ENCODE data around the gene LHFPL3. TPM values are rescaled to one million over a fixed set of nuclear protein-coding genes. Genes with fewer than 3 reads are reported as not detected.

The LHFPL3 gene
- polyA plus RNA-seq, 1 of the 3 experiments (the other 2 are of a cell fraction) = not detected

GRCh38 chr7:104367926-104368325 lies 39.5 kb downstream of the LHFPL3 start:
- H3F3A ChIP-seq (replicated peaks; ENCODE audit: insufficient read depth) = no peaks in the 10 kb centered on the region
- no peaks in the 10 kb centered on the region for H3K9me2 ChIP-seq
- no peaks in the 10 kb centered on the region for H3K79me2 ChIP-seq (ENCODE audit: insufficient read depth)
- CTCF ChIA-PET = interaction anchor here (0.8 to 1.0 kb wide), 2 partner anchors 15 to 481 kb away, joined by 3 read pairs; no protein-coding TSS in a partner anchor
- H2AFZ ChIP-seq (ENCODE audit: low read depth) = no peak overlapping the region
- H3K4me3 ChIP-seq (ENCODE audit: low read depth in 2 of 2, low read length in 1 of 2) = no peak overlapping the region
- POLR2A ChIA-PET = no interaction called here
- no peaks in the 10 kb centered on the region for H3K36me3 ChIP-seq (replicated peaks in 1 of 2; ENCODE audit: control insufficient read depth in 1 of 2, insufficient read depth in 2 of 2, low read length in 1 of 2)
- no peak overlapping the region for H3K4me2 ChIP-seq
- H3K27ac ChIP-seq (ENCODE audit: low read depth in 2 of 2, low read length in 1 of 2) = no peak overlapping the region
- no peaks in the 10 kb centered on the region for H3K9me3 ChIP-seq
- no peak for DNase-seq
- H4K20me1 ChIP-seq (ENCODE audit: insufficient read depth) = no peaks in the 10 kb centered on the region
- TF ChIP-seq NRF1 (IDR thresholded peaks at IDR 0.05; ENCODE audit: low read depth, low read length) (no peak), FOSL2 (IDR thresholded peaks at IDR 0.05; ENCODE audit: borderline replicate concordance, low read depth) (no peak), POLR2AphosphoS5 (IDR thresholded peaks at IDR 0.05; ENCODE audit: low read depth, low read length) (no peak), FOXM1 (IDR thresholded peaks at IDR 0.05; ENCODE audit: low read depth) (no peak), RCOR1 (IDR thresholded peaks at IDR 0.05; ENCODE audit: low read length) (no peak), MEF2A (IDR thresholded peaks at IDR 0.05; ENCODE audit: borderline replicate concordance, low read depth) (no peak), EP300 (IDR thresholded peaks at IDR 0.05; ENCODE audit: borderline replicate concordance in 1 of 2, low read depth in 1 of 2, low read length in 1 of 2) (no peak), GABPA (IDR thresholded peaks at IDR 0.05; ENCODE audit: low read depth) (no peak), RFX5 (IDR thresholded peaks at IDR 0.05; ENCODE audit: low read length) (no peak), RXRA (IDR thresholded peaks at IDR 0.05; ENCODE audit: borderline replicate concordance, low read depth) (no peak), NFIC (IDR thresholded peaks at IDR 0.05; ENCODE audit: borderline replicate concordance) (no peak)
- H3K4me1 ChIP-seq (ENCODE audit: control insufficient read depth in 1 of 2, insufficient read depth in 2 of 2, low read depth in 1 of 2, low read length in 1 of 2) = peaks cover 0 to 3% of the 10 kb centered on the region in 2 experiments; a peak in 1 of 4 replicates
- no peak overlapping the region for H3K9ac ChIP-seq
- H3K27me3 ChIP-seq (ENCODE audit: insufficient read depth) = peaks cover 11% of the 10 kb centered on the region; the same call in 1 of the 2 replicates

GRCh38 chr7:104371216-104371979 lies 43.0 kb downstream of the LHFPL3 start:
- DNase-seq = no peak
- Histone ChIP-seq H3K9me2 (no peaks in the 10 kb centered on the region), H3K79me2 (ENCODE audit: insufficient read depth) (no peaks in the 10 kb centered on the region), H3K9ac (no peak overlapping the region), H3K27me3 (ENCODE audit: insufficient read depth) (peaks cover 11% of the 10 kb centered on the region; the same call in 1 of the 2 replicates), H3K27ac (ENCODE audit: low read depth in 2 of 2, low read length in 1 of 2) (no peak overlapping the region), H2AFZ (ENCODE audit: low read depth) (no peak overlapping the region), H3K4me1 (ENCODE audit: control insufficient read depth in 1 of 2, insufficient read depth in 2 of 2, low read depth in 1 of 2, low read length in 1 of 2) (peaks cover 0 to 2% of the 10 kb centered on the region in 2 experiments; a peak in 1 of 4 replicates), H3K4me3 (ENCODE audit: low read depth in 2 of 2, low read length in 1 of 2) (no peak overlapping the region), H3K36me3 (replicated peaks in 1 of 2; ENCODE audit: control insufficient read depth in 1 of 2, insufficient read depth in 2 of 2, low read length in 1 of 2) (no peaks in the 10 kb centered on the region), H4K20me1 (ENCODE audit: insufficient read depth) (no peaks in the 10 kb centered on the region), H3K4me2 (no peak overlapping the region), H3F3A (replicated peaks; ENCODE audit: insufficient read depth) (no peaks in the 10 kb centered on the region), H3K9me3 (no peaks in the 10 kb centered on the region)
- POLR2A ChIA-PET = no interaction called here
- WGBS (ENCODE audit: low lambda C conversion rate) = under 1% methylated on average over 4 of the region's 4 CpGs
- CTCF ChIA-PET = interaction anchor here (0.7 to 1.8 kb wide), 5 partner anchors 20 to 477 kb away, joined by 3 to 5 read pairs (median 3); no protein-coding TSS in a partner anchor
- TF ChIP-seq RXRA (IDR thresholded peaks at IDR 0.05; ENCODE audit: borderline replicate concordance, low read depth) (no peak), FOSL2 (IDR thresholded peaks at IDR 0.05; ENCODE audit: borderline replicate concordance, low read depth) (no peak), RAD21 (IDR thresholded peaks at IDR 0.05; ENCODE audit: low read length) (no peak), YY1 (IDR thresholded peaks at IDR 0.05; ENCODE audit: low read depth) (no peak), RFX5 (IDR thresholded peaks at IDR 0.05; ENCODE audit: low read length) (no peak), RCOR1 (IDR thresholded peaks at IDR 0.05; ENCODE audit: low read length) (no peak), PBX3 (IDR thresholded peaks at IDR 0.05) (no peak), JUND (IDR thresholded peaks at IDR 0.05) (no peak)

Measured in SK-N-SH (cell line).